NCI-H1417 treated with DMSO at 0.1 percent for 48 hours (cell line): ENCODE data around the gene C10orf67.
"Not testable (repeated sequence)": the region's sequence is repeated elsewhere in the genome, so short reads cannot be mapped to it uniquely, and the experiment has no call there.

Source experiments
- DNase-seq: peaks from one replicate; lab custom pipeline; 2025; lab: John Stamatoyannopoulos, UW

The C10orf67 gene

DNA sequence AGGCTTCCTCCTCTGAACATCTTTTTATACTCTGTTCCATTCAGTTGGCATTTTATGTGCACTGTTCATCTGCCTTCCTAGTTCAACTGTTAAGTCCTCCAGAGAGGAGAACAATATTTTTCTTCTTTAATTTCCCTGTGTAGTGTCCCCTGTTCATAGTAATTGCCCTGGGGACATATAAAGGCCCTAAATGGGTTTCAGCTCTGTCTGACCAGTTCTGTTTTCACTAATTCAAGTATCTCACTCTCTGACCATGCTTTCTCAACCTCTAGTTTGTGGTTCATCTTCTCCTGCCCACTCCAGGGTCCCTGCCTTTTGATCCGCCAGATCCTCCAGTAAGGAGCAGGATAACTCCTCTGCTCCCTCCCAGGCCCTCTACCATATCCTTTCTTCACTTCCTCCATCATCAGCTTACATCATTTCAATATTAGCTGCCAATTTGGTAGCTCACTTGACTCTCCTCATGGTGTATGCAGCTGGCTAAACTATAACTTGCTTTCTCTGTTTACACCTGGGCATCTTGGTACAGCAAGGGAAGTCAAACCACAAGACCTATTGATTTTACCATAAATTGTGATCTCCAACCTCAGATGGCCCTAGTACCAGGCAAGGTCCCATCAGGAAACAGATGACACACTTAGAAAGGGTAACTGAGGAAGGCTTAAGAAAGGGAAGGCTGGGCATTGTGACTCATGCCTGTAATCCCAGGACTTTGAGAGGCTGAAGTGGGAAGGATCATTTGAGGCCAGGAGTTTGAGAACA is 17.7 kb upstream of the C10orf67 start:
- DNase-seq, result no peak

DNA sequence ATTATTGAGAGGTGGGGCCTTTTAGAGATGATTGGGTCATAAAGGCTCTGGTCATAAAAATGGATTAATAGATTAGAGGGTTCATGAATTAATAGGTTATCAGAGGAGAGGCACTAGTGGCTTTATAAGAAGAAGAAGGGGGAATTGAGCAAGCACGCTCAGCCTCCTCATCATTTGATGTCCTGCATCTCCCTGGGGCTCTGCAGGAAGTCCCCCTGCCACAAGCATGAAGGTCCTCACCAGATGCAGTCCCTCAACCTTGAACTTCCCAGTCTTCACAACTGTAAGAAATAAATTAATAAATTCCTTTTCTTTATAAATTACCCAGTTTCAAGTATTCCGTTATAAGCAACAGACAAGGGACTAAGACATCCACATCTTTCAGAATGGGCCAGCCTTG is 17.1 kb upstream of the C10orf67 start:
- DNase-seq, result no peak

DNA sequence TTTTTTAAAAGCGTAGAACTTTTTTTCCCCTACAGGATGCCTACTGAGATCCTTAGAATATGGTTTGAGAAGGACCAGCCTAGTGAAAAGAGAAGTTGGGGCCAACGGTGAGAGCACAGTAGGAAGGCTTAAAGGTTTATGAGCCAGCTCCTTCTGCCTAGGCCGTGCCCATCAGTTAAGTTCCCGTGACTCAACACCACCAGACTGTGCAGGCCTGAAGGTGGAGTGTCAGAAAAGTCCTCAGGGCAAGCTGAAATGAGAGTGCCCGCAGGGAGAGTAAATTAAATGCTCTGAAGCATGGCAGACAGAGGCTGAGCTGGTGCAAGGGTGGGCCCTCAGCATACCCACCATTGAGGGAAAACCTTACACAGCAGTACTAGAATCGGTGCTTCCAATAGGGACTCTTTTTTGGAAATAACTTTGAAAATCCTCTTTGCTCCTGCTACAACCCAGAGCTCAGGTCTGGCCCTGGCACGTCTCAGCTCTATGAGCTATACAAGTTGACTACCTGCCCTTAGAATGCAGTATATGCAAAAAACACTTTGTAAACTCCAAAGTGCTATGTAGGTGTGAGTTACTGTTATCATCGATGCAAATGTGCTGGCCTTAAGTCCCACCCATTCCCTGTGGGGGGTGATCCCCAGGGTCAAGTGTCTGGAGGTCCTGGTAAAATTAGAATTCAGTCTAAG is 15.2 kb upstream of the C10orf67 start:
- DNase-seq, result no peak

DNA sequence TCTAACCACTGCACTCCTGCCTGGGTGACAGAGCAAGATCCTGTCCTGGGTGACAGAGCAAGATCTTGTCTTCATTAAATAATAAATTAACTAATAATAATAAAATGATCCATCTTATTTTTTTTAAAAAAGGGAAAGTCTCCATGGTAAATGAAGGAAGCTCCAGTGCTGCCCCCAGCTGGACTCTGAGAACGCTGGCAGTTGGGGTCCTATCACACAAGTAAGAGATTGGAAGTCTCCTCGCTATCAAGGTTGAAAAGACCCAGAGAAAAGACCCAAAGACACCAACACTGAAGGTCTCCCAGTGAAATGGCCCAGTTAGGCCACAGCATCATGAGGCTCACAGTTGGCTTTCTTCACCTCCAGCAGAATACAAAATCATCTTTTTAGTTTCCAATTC is 13.8 kb upstream of the C10orf67 start:
- no peak for DNase-seq

DNA sequence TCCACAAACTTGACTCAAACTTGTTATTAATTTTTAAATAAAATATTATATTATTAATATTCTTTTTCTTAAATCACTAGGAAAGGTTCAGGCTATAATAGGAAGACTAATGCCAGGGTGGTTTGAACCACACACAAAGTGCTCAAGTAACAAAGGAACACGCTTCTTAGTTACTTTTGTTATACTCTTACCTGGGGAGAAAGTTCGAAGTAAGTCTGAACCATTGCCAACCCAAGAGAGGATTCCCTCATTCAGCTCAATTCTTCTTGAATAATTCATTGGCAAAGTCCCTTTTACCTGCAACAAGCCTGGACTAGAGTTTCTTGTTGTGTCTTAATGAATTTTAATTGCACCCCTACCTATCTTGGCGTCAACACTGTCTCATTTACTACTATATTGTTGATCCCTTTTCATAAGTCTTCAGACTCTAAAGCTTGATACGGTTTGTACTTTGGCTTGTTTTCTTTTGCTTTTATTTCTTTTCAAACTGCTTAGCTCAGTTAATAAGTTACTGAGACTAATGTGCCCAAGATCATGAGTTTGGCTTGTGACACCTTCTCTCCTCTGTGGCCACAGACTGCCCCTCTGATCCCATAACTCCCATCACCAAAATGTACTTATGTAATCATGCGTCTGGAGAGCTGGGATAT is 10.2 kb upstream of the C10orf67 start:
- DNase-seq, result no peak

DNA sequence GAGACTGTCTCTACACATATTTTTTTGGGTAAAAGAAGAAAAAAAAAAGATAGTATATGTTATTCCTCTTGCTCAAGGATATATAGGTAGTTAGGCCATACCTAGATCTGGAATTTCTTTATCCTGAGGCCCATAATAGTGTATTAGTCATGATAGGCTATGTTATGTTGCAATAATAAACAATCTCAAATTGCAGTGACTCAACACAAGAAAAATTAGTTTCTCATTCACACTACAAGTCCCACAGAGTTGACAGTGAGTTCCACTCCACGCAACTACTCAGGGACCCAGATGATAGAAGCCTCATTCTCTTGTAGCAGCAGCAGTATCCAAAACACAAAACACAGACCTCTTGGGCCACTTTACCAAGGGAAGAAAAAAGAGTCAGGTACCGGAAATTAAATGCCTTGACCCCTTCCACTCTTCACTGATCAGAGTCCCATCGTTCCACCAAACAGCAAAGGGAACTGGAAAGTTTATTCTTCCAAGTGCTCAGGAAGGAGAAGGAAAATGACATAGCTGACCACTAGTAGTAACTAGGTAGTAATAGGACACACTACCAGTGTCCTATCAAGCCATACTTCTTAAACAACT is 7.4 kb upstream of the C10orf67 start:
- no peak for DNase-seq

DNA sequence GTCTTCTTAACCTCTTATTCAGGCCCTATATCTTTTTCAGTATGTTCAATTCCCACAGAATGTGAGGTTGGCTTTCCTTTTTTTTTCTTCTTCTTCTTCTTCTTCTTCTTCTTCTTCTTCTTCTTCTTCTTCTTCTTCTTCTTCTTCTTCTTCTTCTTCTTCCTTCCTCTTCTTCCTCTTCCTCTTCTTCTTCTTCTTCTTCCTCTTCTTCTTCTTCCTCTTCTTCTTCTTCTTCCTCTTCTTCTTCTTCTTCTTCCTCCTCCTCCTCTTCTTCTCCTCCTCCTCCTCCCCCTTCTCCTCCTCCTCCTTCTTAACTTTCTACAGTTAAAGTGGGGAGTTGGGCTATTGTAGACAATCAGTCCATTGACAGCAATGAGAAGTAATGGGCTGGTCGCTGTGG is 6.1 kb upstream of the C10orf67 start:
- DNase-seq, result not testable (repeated sequence)

DNA sequence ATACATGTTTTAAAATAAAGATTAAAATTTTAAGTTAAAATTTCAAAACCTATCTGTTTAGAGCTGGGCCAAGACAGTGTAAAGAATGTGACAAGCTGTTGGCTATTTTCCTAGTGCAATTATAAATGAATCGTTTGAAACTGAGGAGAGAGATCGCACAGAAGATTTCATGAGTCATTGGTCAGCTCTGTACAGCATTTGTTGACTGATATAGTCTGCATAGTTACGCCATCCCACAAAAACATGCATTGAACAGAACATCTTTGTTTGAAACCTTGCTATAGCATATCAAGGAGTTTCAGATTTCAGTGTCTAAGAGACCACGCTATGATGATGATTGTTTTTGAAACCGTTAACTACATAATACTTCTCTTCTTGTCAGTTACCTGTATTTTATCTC is 1.3 kb upstream of the C10orf67 start:
- DNase-seq, result no peak

DNA sequence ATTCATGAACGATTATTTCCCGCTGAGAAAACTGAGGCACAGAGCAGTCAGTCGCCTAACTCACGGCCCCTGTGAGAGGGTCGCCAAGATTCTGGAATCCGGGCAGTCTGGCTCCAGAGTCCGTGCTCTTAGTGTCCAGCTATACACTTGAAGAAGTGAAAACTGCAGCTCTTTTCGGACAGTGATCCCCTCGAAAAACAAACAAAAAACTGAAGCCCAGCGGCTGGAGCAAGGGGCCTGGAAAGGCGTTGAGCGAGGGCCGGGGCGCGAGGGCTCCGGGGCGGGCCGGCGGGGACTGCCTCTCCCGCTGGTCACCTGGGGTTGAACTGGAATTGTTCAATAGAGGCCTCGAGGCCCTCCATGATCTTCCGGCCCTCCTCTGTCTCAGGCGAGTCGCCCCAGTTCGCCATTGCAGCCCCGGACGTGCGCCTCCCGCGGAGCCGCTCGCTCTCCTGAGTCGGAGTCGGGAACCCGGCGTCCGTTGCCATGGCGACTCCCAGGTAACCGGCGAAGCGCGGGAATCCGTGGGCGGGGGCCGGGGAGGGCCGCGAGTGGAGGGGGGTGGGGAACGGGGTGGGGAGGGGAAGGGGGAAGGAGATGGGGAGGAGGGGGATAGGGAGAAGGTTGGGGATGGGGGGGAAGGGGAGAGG is 881 bp downstream of the C10orf67 start:
- DNase-seq, result no peak

DNA sequence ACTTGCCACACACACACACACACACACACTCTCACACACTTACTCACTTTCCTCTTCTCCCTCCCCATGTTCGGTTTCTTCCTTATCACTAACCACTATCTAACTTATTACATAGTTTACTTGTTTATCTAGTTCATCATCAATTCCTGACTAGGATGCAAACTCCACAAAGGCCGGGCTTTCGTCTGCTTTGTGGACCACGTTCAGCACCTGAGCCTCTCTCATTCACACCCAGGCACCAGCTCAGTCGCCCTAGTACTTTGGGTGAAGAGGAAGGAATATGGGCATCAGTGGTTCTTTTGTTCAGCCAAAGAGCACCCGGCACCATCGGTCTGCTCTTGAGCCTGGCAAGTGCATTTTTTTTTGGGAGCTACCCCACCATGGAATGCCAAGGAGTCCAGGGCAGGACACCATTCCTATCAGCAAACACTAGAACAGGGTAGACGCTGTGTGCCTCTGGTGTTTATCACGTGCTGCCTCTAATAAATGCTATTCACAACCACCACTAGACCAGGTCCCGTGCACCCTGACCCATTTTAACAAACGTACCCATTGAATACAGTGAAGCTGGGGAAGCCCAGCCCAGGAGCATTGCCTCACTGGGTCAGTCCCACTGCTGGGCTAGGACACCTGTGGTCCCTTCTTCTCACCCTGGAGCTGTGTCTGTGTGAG is 2.2 kb downstream of the C10orf67 start:
- no peak for DNase-seq

DNA sequence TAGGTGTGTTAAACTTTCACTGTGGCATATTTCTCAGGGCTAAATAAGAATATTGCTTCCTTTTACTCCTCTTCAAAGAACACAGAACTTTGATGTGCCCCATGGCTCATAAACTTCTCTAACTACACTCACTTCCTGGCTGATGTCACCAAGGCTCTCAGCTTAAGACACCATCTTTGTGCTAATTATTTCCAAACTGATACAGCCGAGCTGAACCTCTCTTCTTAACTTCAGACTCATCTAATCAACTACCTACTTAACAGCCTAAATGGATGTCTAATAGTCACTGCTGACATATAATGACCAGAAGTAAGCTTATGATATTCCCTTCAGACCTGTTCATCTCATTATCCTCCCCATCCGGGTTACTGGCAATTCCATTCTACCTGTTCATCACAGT is 3.6 kb downstream of the C10orf67 start:
- no peak for DNase-seq

DNA sequence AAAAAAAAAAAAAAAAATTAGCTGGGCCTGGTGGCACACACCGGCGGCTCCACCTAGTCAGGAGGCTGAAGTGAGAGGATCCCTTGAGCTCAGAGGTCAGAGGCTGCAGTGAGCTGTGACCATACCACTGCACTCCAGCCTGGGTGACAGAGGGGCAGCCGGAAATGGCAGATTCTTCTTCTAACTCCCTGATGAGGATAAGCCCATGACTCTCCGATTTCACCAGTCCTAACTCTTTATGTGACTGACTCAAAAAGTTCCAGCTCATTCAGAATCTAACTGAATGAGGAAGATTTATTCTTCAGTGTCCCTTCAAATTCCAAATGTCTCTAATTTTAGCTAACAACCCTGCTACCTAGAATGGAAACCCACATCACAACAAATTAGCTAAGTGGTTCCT is 4.2 kb downstream of the C10orf67 start:
- DNase-seq, result no peak

DNA sequence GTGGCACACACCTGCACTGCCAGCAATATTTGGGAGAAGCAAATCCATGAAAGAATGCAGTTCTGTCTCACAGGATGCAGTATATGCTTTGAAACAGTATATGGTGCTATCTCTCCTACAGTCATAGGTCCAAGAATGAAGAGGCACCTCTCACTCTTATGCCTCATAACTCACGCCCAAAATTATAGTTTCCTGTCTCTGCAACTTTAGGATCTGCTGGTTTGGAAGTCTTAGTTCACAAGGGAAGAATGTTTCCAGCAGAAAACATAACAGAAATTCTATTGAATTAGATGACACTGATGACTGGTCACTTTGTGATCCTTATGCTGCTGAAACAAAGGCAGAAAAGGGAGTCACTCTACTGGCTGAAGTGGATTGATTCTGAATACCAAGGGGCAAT is 5.7 kb downstream of the C10orf67 start:
- no peak for DNase-seq

DNA sequence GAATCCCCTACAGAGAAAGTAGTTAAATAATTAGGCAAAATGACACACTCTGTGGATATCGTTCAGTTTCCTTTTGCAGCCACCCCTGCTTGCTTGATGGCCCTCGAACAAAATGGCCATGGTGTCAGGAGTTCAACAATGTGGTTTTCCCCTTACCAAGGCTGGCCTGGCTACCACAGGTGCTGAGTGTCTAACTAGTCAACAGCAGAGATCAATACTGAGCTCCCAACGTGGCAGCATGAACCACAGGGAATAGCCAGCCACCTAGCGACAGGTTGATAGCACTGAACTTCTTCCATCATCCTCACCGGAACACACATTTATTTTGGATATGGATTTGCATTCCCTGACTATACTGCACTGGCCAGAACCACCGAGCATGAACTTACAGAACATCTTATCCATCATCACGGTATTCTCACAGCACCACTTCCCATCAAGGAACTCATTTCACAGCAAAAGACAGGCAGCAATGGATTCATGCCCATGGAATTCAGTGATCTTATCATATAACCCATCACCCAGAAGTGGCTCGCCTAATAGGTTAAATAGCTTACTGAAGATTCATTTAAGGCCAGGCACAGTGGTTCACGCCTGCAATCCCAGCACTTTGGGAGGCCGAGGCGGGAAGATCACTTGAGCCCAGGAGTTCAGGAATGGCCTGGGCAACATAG is 6.3 kb downstream of the C10orf67 start:
- DNase-seq, result no peak

DNA sequence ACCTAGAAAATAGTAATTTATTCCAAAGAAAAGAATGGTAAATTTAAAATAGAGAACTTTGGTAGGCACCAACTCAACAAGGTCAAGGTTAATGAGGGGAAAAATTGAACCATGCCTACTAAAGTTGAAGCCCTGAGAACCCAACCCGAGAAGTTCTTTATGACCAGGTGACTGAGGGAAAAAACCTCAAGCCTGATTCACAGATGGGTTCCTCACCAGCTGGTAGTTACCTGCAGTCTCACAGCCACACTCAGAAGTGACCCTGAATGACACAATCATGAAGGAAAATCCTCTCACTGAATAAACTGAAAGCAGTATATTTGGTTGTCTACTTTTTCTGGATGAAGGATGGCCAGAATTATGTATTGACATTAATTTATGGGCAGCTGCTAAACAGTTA is 7.0 kb downstream of the C10orf67 start:
- no peak for DNase-seq

DNA sequence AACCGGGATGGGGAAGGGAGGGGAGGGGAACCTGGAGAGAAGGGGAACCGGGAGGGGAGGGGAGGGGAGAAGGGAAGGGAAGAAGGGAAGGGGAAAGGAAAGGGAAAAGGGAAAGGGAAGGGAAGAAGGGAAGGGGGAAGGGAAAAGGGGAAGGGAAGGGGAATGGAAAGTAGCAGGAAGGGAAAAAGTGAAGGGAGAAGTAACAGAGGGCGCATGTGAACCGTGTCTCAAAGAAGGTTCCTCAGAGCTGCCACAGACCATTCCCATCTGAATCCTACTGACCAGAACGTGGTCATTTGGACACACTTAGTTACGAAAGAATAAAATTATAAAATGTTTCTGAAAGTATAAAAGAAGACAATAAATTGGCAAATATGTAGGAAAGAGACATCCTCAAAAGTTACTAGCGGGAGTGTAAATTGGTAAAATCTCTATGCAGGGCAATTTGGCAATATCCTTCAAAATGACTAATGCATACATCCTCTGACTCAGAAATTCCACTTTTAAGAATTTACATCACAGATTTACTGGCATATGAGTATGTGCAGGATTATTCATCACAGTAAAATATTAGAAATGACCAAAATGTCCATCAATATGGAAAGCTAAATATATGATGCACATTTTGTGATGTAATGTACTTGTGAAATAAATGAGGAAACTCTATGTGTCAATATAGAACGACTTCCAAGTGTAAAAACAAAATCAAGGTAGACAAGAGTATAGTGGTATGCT is 12.9 kb downstream of the C10orf67 start:
- no peak for DNase-seq

DNA sequence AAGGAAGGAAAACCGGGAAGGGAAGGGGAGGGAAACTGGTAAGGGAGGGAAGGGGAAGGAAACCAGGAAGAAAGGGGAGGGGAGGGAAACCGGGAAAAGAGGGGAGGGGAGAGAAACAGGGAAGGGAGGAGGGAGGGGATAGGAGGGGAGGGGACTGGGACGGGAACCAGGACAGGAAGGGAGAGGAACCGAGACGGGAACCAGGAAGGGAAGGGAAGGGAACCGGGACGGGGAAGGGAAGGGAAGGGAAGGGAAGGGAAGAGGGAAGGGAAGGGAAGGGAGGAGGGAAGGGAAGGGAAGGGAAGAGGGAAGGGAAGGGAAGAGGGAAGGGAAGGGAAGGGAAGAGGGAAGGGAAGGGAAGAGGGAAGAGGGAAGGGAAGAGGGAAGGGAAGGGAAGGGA is 13.6 kb downstream of the C10orf67 start:
- DNase-seq, result no peak

DNA sequence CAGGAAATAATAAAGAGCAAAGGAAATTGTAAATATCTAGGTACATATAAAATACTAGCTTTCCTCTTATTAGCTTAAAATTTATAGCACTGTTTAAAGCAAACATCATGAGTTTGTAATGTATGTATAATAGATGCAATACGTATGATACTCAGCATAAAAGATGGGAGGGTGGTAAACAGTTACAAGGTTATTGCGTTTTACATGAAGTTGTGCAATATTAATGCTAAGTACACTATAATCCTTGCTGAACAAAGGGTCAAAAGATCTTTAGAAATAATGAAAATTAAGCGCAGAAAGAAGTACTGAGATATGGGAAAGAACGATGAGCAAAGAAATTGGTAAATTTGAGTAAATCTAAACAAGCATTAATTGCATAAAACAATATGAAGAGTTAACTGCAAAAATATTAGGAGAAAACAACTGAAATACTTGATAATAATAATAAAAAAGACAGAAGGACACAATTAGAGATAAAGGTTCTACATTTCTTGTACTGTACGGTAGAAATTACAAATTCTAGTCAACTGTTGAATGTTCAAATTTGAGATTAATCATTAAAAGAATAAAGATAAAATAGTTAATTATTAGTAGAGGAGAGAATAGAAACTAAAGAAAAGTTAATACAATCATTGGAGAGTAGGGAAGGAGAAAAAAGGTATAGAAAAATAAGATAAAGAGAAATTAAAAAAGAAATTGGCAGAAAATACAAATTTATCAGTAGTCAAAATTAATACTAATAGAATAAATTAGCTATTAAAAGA is 17.9 kb downstream of the C10orf67 start:
- no peak for DNase-seq

DNA sequence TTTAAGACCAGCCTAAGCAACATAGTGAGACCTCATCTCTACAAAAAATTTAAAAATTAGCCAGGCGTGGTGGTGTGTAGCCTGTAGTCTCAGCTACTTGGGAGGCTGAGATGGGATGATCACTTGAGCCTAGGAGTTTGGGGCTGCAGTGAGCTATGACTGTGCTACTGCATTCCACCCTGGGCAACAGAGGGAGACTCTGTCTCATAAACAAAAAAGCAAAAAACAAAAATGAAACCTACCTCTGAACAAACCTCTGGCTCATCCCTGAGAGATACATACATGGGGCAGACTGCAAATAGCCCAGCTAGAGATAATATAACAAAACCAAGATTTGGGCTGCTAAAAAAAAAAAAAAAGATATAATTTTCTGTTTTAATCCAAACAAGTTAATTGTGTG is 19.5 kb downstream of the C10orf67 start:
- DNase-seq, result no peak

DNA sequence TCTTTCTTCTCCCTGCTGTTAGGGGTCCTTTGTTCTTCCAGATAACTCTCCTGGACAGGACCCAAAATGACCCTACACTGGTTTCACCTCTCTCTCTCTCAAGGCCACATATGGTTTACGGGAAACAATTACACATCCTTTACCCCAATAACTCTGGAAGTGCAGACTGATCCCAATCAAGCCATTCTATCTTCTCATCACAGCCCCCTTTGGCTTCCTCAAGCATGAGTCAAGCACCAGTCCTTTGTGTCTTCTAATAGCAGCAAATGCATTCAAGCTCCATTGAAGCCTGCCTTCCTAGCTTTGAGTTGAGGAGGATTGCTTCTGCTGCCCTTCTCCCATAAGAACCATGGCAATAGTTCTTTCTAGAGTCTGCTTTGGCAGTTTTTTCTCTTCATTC is 20.2 kb downstream of the C10orf67 start:
- no peak for DNase-seq
